Measurements from ENCODE around the gene TPSB2. TPM values are rescaled to one million over a fixed set of nuclear protein-coding genes. Genes with fewer than 3 reads are reported as not detected.
"Not testable (repeated sequence)": the region's sequence is repeated elsewhere in the genome, so short reads cannot be mapped to it uniquely, and the experiment has no call there.

TPSB2 gene
- total RNA-seq, 1 experiment from 2014 or later: not detected

DNA sequence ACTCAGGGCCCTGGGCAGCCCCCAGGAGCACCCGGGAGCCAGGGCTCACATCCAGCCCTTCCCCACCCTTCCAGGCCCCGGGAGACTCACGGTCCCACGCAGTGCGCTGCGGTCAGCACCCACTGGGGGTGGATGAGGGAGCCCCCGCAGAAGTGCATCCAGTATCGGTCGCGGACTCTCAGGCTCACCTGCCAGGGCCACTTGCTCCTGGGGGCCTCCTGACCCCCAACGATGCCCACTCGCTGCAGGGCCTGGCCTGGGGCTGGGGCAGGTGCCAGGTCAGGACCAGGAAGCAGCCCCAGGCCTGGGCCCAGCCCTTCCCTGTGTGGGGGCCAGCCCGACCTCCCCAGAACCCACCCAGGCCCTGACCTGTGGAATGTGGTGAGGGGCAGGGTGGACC lies 508 bp downstream of the TPSB2 start:
- H3F3A ChIP-seq (ENCODE audit: low read length, unreplicated experiment); H3K4me1 ChIP-seq (ENCODE audit: insufficient read depth, low read length); H3K9me2 ChIP-seq (replicated peaks; ENCODE audit: low read length); H3K27ac ChIP-seq (ENCODE audit: low read length); BruUV-seq (replicated peaks); H3K9ac ChIP-seq (ENCODE audit: low read length); intact Hi-C loops (cut with micrococcal nuclease); H3K27me3 ChIP-seq (ENCODE audit: low read length); ATAC-seq; H3K4me3 ChIP-seq (ENCODE audit: low read length); DNase-seq; H4K20me1 ChIP-seq (ENCODE audit: low read length); H3K4me2 ChIP-seq (ENCODE audit: low read length); H3K9me3 ChIP-seq (ENCODE audit: low read length); H3K36me3 ChIP-seq (ENCODE audit: low read depth, low read length); H3K79me2 ChIP-seq (ENCODE audit: low read length); CTCF ChIA-PET; POLR2A ChIA-PET (ENCODE audit: unreplicated experiment); H2AFZ ChIP-seq (ENCODE audit: low read length): not testable (repeated sequence)

DNA sequence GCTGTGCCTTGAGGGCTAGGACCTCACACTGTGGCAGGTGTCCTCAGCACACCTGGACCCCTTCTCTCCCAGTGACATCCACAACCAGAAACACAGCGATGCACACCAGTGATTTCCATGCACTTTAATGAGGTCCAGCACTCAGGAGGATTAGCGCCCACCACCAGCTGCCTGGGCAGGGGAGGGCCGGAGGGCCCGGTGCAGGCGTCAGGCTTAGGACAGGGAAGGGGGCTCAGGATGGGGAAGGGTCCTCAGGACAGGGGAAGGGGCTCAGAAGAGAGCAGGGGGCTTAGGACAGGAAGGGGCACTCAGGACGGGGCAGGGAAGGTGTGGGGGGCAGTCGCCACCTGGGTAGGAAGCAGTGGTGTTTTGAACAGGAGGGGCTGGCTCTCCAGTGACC lies 1.8 kb downstream of the TPSB2 start:
- H3K9ac ChIP-seq (ENCODE audit: low read length); intact Hi-C loops (cut with micrococcal nuclease); H3K36me3 ChIP-seq (ENCODE audit: low read depth, low read length); H3K9me2 ChIP-seq (replicated peaks; ENCODE audit: low read length); H4K20me1 ChIP-seq (ENCODE audit: low read length); ATAC-seq; H3K4me2 ChIP-seq (ENCODE audit: low read length); H3K27me3 ChIP-seq (ENCODE audit: low read length); H3K27ac ChIP-seq (ENCODE audit: low read length); H3K4me3 ChIP-seq (ENCODE audit: low read length); CTCF ChIA-PET; H3K4me1 ChIP-seq (ENCODE audit: insufficient read depth, low read length); POLR2A ChIA-PET (ENCODE audit: unreplicated experiment); H2AFZ ChIP-seq (ENCODE audit: low read length); H3K9me3 ChIP-seq (ENCODE audit: low read length); H3K79me2 ChIP-seq (ENCODE audit: low read length); BruUV-seq (replicated peaks); H3F3A ChIP-seq (ENCODE audit: low read length, unreplicated experiment); DNase-seq: not testable (repeated sequence)

DNA sequence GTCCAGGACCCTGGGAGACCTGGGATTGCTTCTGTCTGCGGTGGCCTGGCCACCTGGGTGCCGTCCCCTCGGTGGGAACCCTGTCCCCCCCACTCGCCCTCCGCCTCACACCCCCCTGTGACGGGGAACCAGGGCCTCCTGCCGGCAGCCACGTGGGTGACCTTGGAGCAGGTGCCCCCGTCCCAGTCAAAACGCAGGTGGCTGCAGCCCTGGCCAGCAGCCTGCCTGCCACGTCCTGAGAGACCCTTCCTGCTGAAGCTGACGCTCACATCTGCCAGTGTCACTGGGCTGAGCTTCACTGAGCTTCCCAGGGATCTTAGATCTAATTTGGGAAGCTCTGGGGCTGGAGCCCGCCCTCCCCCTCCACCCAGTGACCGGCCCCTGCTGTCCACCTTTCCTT lies 3.3 kb downstream of the TPSB2 start:
- H3K4me2 ChIP-seq (ENCODE audit: low read length); H3K27ac ChIP-seq (ENCODE audit: low read length); intact Hi-C loops (cut with micrococcal nuclease); H3K79me2 ChIP-seq (ENCODE audit: low read length); POLR2A ChIA-PET (ENCODE audit: unreplicated experiment); H3K36me3 ChIP-seq (ENCODE audit: low read depth, low read length); H3F3A ChIP-seq (ENCODE audit: low read length, unreplicated experiment); BruUV-seq (replicated peaks); H3K4me3 ChIP-seq (ENCODE audit: low read length); H2AFZ ChIP-seq (ENCODE audit: low read length); H4K20me1 ChIP-seq (ENCODE audit: low read length); H3K4me1 ChIP-seq (ENCODE audit: insufficient read depth, low read length); H3K27me3 ChIP-seq (ENCODE audit: low read length); H3K9me2 ChIP-seq (replicated peaks; ENCODE audit: low read length); H3K9ac ChIP-seq (ENCODE audit: low read length); ATAC-seq; CTCF ChIA-PET; DNase-seq; H3K9me3 ChIP-seq (ENCODE audit: low read length): not testable (repeated sequence)

DNA sequence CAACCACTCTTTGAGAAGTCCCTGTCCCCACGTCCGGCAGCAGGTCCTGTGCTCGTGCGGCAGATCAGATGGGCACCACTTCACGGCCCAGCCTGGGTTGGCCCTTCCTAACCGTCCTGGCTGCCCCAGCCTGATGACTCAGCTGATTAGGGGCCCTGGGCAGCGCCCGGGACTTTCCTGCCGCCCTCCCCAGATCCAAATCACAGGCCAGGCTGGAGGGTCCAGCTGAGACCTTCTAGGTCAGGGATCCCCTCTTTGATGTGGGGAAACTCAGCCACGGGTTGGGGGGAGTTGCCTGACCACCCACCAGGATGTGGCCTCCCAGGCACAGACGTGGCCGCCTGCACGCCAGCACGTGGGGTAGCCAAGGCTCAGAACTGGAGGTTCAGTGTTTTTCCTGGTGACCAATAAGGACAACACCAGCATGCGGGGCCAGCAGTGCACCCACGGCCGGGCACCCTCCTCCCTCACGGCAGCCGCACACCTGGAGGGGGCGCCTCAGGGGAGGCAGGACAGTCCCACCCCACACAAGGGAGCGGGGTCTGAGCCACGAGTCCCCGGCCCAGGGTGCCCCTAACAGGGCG lies 4.2 kb downstream of the TPSB2 start:
- H3K9me2 ChIP-seq (replicated peaks; ENCODE audit: low read length); H3K36me3 ChIP-seq (ENCODE audit: low read depth, low read length); BruUV-seq (replicated peaks); H3K4me1 ChIP-seq (ENCODE audit: insufficient read depth, low read length); H3K4me3 ChIP-seq (ENCODE audit: low read length); H3K27ac ChIP-seq (ENCODE audit: low read length); DNase-seq; intact Hi-C loops (cut with micrococcal nuclease); ATAC-seq; CTCF ChIA-PET; H3K4me2 ChIP-seq (ENCODE audit: low read length); H3K9me3 ChIP-seq (ENCODE audit: low read length); H4K20me1 ChIP-seq (ENCODE audit: low read length); H3K27me3 ChIP-seq (ENCODE audit: low read length); POLR2A ChIA-PET (ENCODE audit: unreplicated experiment); H3K9ac ChIP-seq (ENCODE audit: low read length); H2AFZ ChIP-seq (ENCODE audit: low read length); H3F3A ChIP-seq (ENCODE audit: low read length, unreplicated experiment); H3K79me2 ChIP-seq (ENCODE audit: low read length): not testable (repeated sequence)

DNA sequence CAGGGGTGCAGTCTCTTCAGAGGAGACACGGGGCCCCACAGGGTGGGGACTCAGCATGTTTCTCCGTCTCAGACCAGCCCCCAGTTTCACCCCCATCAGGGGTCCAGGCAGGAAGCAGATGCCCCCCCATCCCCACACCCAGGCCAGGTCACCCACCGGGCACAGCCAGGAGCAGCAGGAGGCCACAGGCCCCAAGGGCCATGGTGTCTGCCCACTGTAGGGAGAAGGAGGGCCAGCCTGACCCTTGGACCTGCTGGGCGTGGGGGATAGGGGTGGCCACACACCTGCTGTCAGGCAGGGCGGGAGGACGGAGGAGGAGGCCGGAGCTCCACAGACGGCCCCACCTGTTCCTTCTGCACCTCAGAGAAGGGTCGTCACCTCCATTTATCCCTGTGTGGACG lies 4.9 kb downstream of the TPSB2 start, which contains the start of gene TPSG1:
TSS of gene TPSG1 (minus strand) at position 218 of the 401 bp plus-strand sequence. CDS start at position 202, 16 bp downstream.
- Histone ChIP-seq H3K4me1 (ENCODE audit: insufficient read depth, low read length) (no peaks in the 10 kb centered on the region), H2AFZ (ENCODE audit: low read length) (no peak within 1 kb of the TSS), H3K36me3 (ENCODE audit: low read depth, low read length) (no peaks in the 10 kb centered on the region), H3K9ac (ENCODE audit: low read length) (no peak within 1 kb of the TSS), H3K79me2 (ENCODE audit: low read length) (no peaks in the 10 kb centered on the region), H3K27me3 (ENCODE audit: low read length) (no peaks in the 10 kb centered on the region), H3K4me2 (ENCODE audit: low read length) (no peak within 1 kb of the TSS), H3K9me3 (ENCODE audit: low read length) (no peaks in the 10 kb centered on the region), H3K4me3 (ENCODE audit: low read length) (no peak within 1 kb of the TSS), H3F3A (ENCODE audit: low read length, unreplicated experiment) (no peaks in the 10 kb centered on the region), H3K9me2 (replicated peaks; ENCODE audit: low read length) (no peaks in the 10 kb centered on the region), H4K20me1 (ENCODE audit: low read length) (no peaks in the 10 kb centered on the region), H3K27ac (ENCODE audit: low read length) (no peak within 1 kb of the TSS)
- POLR2A ChIA-PET (ENCODE audit: unreplicated experiment): no interaction called here
- intact Hi-C loops (cut with micrococcal nuclease): no loop called here
- no TSS peak for BruUV-seq (replicated peaks)
- ATAC-seq (no peak), DNase-seq (no peak)
- CTCF ChIA-PET: no interaction called here
- TF ChIP-seq, protein P1, sequence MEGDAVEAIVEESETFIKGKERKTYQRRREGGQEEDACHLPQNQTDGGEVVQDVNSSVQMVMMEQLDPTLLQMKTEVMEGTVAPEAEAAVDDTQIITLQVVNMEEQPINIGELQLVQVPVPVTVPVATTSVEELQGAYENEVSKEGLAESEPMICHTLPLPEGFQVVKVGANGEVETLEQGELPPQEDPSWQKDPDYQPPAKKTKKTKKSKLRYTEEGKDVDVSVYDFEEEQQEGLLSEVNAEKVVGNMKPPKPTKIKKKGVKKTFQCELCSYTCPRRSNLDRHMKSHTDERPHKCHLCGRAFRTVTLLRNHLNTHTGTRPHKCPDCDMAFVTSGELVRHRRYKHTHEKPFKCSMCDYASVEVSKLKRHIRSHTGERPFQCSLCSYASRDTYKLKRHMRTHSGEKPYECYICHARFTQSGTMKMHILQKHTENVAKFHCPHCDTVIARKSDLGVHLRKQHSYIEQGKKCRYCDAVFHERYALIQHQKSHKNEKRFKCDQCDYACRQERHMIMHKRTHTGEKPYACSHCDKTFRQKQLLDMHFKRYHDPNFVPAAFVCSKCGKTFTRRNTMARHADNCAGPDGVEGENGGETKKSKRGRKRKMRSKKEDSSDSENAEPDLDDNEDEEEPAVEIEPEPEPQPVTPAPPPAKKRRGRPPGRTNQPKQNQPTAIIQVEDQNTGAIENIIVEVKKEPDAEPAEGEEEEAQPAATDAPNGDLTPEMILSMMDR (conservative IDR thresholded peaks at IDR 0.05; ENCODE audit: low read depth, low read length): no peak
- TF ChIP-seq EZH2phosphoT487 (IDR thresholded peaks at IDR 0.05; ENCODE audit: borderline replicate concordance, low read length): no peak
- no peak for TF ChIP-seq EZH2 (IDR thresholded peaks at IDR 0.05; ENCODE audit: low read length, unreplicated experiment)
